ENCODE measurements around the gene ADGRG6.

DNA sequence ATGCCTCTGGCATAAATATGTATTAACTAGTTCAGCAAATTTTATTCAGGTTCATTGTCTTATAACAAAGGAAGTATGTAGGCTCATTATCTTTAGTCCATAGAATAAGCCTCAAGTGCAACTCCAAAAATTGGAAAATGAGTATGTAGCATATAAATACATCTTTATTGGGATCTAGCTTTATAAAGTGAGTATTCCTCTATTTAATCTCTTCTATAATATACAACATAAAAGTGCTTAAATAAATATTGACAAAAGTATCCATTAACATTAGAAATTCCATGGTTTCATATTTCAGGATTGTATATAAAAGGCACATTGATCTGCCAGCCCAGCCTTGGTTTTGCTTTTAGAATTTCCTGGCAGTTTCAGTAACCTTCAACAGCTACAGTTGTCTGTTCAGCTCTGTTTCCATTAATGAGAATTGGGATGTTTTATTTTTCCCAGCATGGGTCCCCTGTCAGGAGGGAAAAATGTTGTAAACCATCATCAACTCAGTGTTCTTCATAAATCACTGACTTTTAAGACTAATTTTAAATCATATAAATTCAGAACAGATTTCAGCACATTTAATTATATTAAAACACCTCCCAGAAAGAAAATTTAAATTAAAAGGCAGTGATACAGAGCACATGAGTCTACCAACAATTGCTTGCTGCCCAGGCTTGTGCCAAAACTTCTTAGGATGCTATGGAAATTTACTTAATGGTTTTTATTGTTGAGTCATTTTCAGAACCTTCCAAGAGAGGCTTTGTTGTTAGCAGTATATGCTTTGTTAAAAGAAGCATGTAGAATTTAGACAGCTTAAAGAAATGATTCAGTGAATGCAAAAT lies 119.7 kb downstream of the ADGRG6 start:
- TF ChIP-seq POLR2A (IDR thresholded peaks at IDR 0.05; ENCODE audit: low read length) (no peak), GATA1 (IDR thresholded peaks at IDR 0.05; ENCODE audit: low read depth, low read length) (no peak)
